Lower lobe of right lung (tissue), 2 donors: Measurements from ENCODE around the gene ZBTB32. TPM values are rescaled to one million over a fixed set of nuclear protein-coding genes. Genes with fewer than 3 reads are reported as not detected.

Experiments
- ATAC-seq, 2 donors: fragments of 200-7000 bp; cut with Tn5 transposase; one replicate each; pipeline ENCODE4 v1.9.1; 2020 to 2022; ENCODE audit warnings: mild to moderate bottlenecking in 2 of 2, moderate library complexity in 2 of 2
- DNase-seq: peaks from one replicate; pipeline ENCODE4 v3.0.0-alpha.2; 2020
- H3K27ac ChIP-seq: fragments of 200-600 bp; one replicate; pipeline ENCODE4 v1.8.0; 2022
- H3K27me3 ChIP-seq: fragments of 200-600 bp; one replicate; pipeline ENCODE4 v1.8.0; 2022; ENCODE audit warnings: low read depth
- H3K36me3 ChIP-seq: fragments of 200-600 bp; one replicate; pipeline ENCODE4 v1.8.0; 2022; ENCODE audit warnings: mild to moderate bottlenecking
- H3K4me1 ChIP-seq: fragments of 200-600 bp; one replicate; pipeline ENCODE4 v1.8.0; 2022
- H3K4me3 ChIP-seq: fragments of 200-600 bp; one replicate; pipeline ENCODE4 v1.8.0; 2022; ENCODE audit warnings: mild to moderate bottlenecking
- H3K9me3 ChIP-seq: fragments of 200-600 bp; one replicate; pipeline ENCODE4 v1.8.0; 2022
- CTCF ChIP-seq: fragments of 200-600 bp; IDR thresholded peaks from one replicate; pipeline ENCODE4 v1.8.0; 2022; ENCODE audit warnings: antibody characterized with exemption, mild to moderate bottlenecking
- intact Hi-C: fragments of 100-400 bp; cut with DNase I; formaldehyde crosslinking; loops from one replicate; pipeline ENCODE4 v1.11.0; 2022
- total RNA-seq: library from RNA; stranded (reverse); fragmentation: NEBNext Ultra II Directional; extraction: Animal tissue kit (Norgen Biotek cat#: 25700); gene quantifications from one replicate; pipeline ENCODE4 v1.2.1, GENCODE V29; 2021
- donor health status: DM: no; HTN: yes; CAD: no; lungs with severe emphysema.

ZBTB32 gene
- total RNA-seq, 1 donor from 2014 or later, result 0.21 TPM

GRCh38 chr19:35663981-35664380, 40.4 kb upstream of the ZBTB32 start:
- DNase-seq (no peak), ATAC-seq (no peak)
- no peak for TF ChIP-seq CTCF
- no peaks in the 10 kb centered on the region for H3K9me3 ChIP-seq
- intact Hi-C loops, result no loop called here
- no peak overlapping the region for H3K4me3 ChIP-seq
- H3K36me3 ChIP-seq, result peaks cover 32% of the 10 kb centered on the region
- no peaks in the 10 kb centered on the region for H3K27me3 ChIP-seq
- H3K4me1 ChIP-seq, result no peaks in the 10 kb centered on the region
- H3K27ac ChIP-seq, result no peak overlapping the region

GRCh38 chr19:35665157-35665556, 39.2 kb upstream of the ZBTB32 start:
- no peak overlapping the region for H3K4me3 ChIP-seq
- no peaks in the 10 kb centered on the region for H3K4me1 ChIP-seq
- H3K9me3 ChIP-seq, result no peaks in the 10 kb centered on the region
- ATAC-seq, result no peak
- no peak overlapping the region for H3K27ac ChIP-seq
- no peak for TF ChIP-seq CTCF
- H3K36me3 ChIP-seq, result peaks cover 20% of the 10 kb centered on the region
- H3K27me3 ChIP-seq, result no peaks in the 10 kb centered on the region
- DNase-seq, result no peak
- intact Hi-C loops, result no loop called here

- ATAC-seq, result peak in 1 of 2 donors; percentile 35
- Histone ChIP-seq H3K4me3 (no peak overlapping the region), H3K27me3 (no peaks in the 10 kb centered on the region), H3K4me1 (no peaks in the 10 kb centered on the region), H3K36me3 (peaks cover 17% of the 10 kb centered on the region), H3K27ac (no peak overlapping the region), H3K9me3 (no peaks in the 10 kb centered on the region)
- no peak for DNase-seq
- intact Hi-C loops, result no loop called here
- TF ChIP-seq CTCF, result no peak
Measured at GRCh38 chr19:35665604-35666003, 38.8 kb upstream of the ZBTB32 start.

- Histone ChIP-seq H3K4me3 (no peak within 1 kb of the TSS), H3K9me3 (no peaks in the 10 kb centered on the region), H3K27me3 (no peaks in the 10 kb centered on the region), H3K4me1 (no peaks in the 10 kb centered on the region), H3K36me3 (peaks cover 13% of the 10 kb centered on the region), H3K27ac (no peak within 1 kb of the TSS)
- intact Hi-C loops, result no loop called here
- no peak for TF ChIP-seq CTCF
- no peak for DNase-seq
- no peak for ATAC-seq
Measured at GRCh38 chr19:35666251-35666913, 38.0 kb upstream of the ZBTB32 start, which contains the start of gene UPK1A. Gene UPK1A, plus strand, starts transcription at chr19:35666517. Its CDS starts 296 bp downstream, at chr19:35666813.

GRCh38 chr19:35669566-35669965, 34.8 kb upstream of the ZBTB32 start:
- no peak overlapping the region for H3K4me3 ChIP-seq
- H3K27ac ChIP-seq, result no peak overlapping the region
- H3K4me1 ChIP-seq, result peaks cover 7% of the 10 kb centered on the region
- ATAC-seq (no peak), DNase-seq (no peak)
- peaks cover 28% of the 10 kb centered on the region for H3K27me3 ChIP-seq
- intact Hi-C loops, result no loop called here
- no peak for TF ChIP-seq CTCF
- no peaks in the 10 kb centered on the region for H3K36me3 ChIP-seq
- no peaks in the 10 kb centered on the region for H3K9me3 ChIP-seq
